ENCODE measurements around the gene SBF2.

The SBF2 gene

DNA sequence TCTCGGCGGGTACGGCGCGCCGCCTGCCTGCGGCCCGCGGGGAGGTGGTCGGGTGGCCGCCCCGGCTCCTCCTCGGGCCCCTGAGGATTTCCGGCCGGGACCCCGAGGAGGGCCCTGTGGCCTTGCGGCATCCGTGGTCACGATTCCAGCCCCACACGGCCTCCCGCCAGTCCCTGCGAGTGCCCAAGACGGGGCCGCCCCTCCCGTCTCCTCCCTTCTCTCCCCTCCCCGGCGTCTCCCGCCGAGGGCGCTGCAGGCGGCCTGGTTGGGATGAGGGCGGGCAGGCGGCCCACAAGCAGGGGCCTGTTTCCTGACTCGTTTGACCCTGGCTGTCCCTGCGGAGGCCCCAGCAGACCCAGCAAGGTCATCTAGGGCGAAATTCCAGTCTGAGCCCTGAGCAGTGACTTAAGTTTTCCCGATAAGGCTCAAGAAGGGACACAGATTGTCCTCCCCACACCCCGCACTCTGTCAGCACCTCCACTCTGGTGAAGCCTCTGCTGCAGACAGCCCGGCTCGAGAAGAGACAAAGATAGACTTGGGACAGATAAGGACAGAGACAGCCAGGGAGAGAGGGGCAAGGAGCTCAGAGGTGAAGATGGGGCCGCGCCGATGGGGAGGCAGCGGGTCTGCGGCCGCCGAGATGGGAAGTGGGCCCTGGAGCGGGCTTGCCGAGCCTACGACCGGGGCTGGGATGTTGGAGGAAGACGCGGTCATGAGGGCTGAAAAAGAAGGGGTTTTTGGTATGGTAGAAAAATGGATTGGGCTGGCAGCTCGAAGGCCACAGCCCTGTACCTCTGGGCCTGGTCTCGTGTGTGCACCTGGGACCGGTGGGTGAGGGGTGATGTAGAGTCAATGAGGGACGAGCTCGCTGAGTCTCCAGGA lies 535.1 kb downstream of the SBF2 start:
- Histone ChIP-seq H3K27me3 (ENCODE audit: insufficient read depth, poor library complexity, severe bottlenecking) (no peaks in the 10 kb centered on the region), H3K36me3 (ENCODE audit: low read depth) (no peaks in the 10 kb centered on the region), H3K9me3 (ENCODE audit: severe bottlenecking) (no peaks in the 10 kb centered on the region), H3K27ac (ENCODE audit: poor library complexity, severe bottlenecking) (peak overlapping the region; percentile 78), H3K4me3 (ENCODE audit: severe bottlenecking) (peak overlapping the region; percentile 55), H3K4me1 (ENCODE audit: insufficient read depth, poor library complexity, severe bottlenecking) (peaks cover 32% of the 10 kb centered on the region)
- DNase-seq (ENCODE audit: low spot score) (no peak), ATAC-seq (ENCODE audit: low read depth) (peak; percentile 45)
- TF ChIP-seq, protein P1, sequence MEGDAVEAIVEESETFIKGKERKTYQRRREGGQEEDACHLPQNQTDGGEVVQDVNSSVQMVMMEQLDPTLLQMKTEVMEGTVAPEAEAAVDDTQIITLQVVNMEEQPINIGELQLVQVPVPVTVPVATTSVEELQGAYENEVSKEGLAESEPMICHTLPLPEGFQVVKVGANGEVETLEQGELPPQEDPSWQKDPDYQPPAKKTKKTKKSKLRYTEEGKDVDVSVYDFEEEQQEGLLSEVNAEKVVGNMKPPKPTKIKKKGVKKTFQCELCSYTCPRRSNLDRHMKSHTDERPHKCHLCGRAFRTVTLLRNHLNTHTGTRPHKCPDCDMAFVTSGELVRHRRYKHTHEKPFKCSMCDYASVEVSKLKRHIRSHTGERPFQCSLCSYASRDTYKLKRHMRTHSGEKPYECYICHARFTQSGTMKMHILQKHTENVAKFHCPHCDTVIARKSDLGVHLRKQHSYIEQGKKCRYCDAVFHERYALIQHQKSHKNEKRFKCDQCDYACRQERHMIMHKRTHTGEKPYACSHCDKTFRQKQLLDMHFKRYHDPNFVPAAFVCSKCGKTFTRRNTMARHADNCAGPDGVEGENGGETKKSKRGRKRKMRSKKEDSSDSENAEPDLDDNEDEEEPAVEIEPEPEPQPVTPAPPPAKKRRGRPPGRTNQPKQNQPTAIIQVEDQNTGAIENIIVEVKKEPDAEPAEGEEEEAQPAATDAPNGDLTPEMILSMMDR (IDR thresholded peaks at IDR 0.05; ENCODE audit: poor library complexity, severe bottlenecking) = no peak

DNA sequence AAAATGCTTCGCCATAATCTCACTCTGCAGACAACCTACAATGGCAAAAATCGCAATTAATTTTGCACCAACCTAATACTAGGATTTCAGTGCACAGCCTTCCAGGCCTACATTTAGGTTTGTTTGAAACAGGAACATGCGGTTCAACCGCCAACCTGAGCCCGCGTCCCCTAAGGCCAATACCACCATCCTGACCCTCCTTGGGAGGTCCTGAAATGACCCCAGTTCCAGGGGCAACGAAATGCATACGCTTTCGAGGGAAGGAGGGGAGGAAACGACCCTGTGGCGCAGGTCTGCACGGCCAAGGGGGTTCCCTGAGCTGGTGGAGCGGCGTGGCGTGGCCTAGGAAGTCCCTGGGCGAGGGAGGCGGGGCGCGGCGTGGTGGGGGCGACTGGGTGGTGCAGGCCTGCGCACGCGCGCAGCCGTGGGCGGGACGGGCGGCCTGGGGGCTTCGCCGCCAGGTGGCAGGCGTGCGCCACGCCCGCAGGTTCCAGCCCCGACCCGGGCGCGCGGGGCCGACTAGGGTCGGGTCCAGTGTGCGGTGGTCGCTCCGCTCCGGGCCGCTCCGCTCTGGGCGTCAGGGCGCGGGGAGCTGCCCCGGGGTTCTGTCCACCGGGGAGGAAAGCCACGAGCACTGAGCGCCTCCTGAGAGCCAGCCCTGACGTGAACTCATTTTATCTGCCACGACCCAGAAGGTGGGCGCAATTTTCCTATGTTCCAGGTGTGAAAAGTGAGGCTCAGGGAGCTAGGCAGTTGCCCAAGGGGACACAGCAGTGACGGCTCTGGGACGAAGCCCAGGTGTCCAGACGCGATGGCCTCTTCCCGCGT lies 536.0 kb downstream of the SBF2 start:
- DNase-seq (ENCODE audit: low spot score) (peak; percentile 78), ATAC-seq (ENCODE audit: low read depth) (peak; percentile 33)
- Histone ChIP-seq H3K36me3 (ENCODE audit: low read depth) (no peaks in the 10 kb centered on the region), H3K9me3 (ENCODE audit: severe bottlenecking) (no peaks in the 10 kb centered on the region), H3K27ac (ENCODE audit: poor library complexity, severe bottlenecking) (peak overlapping the region; percentile 78), H3K4me1 (ENCODE audit: insufficient read depth, poor library complexity, severe bottlenecking) (peaks cover 41% of the 10 kb centered on the region), H3K4me3 (ENCODE audit: severe bottlenecking) (peak overlapping the region; percentile 55), H3K27me3 (ENCODE audit: insufficient read depth, poor library complexity, severe bottlenecking) (no peaks in the 10 kb centered on the region)
- TF ChIP-seq, protein P1 (IDR thresholded peaks at IDR 0.05; ENCODE audit: poor library complexity, severe bottlenecking) = peak; percentile 97

DNA sequence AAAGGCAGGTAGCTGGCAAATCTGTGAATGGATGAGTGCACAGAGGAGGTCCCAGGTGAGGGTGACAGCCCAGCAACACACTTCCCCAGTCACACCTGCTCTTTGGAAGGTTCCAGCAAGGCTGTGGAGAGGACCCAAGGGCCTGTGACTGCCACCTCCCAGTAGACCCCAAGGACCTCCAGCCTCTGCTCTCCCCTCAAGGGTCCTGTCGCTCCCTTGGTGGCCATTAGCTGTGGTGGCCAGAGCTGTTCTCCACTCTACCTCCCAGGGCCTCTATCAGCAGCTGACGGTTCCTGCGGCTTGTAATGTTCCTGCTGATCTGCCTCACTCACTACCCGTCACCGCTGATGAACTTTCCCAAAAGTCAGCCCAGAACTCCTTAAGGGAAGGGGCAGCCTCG lies 537.1 kb downstream of the SBF2 start:
- TF ChIP-seq, protein P1 (IDR thresholded peaks at IDR 0.05; ENCODE audit: poor library complexity, severe bottlenecking) = no peak
- H3K4me1 ChIP-seq (ENCODE audit: insufficient read depth, poor library complexity, severe bottlenecking) = peaks cover 48% of the 10 kb centered on the region
- H3K36me3 ChIP-seq (ENCODE audit: low read depth) = peaks cover 5% of the 10 kb centered on the region; the same call in 1 of the 2 replicates
- no peak overlapping the region for H3K4me3 ChIP-seq (ENCODE audit: severe bottlenecking)
- H3K9me3 ChIP-seq (ENCODE audit: severe bottlenecking) = no peaks in the 10 kb centered on the region
- no peak for DNase-seq (ENCODE audit: low spot score)
- no peaks in the 10 kb centered on the region for H3K27me3 ChIP-seq (ENCODE audit: insufficient read depth, poor library complexity, severe bottlenecking)
- no peak for ATAC-seq (ENCODE audit: low read depth)
- H3K27ac ChIP-seq (ENCODE audit: poor library complexity, severe bottlenecking) = peak overlapping the region; percentile 4

DNA sequence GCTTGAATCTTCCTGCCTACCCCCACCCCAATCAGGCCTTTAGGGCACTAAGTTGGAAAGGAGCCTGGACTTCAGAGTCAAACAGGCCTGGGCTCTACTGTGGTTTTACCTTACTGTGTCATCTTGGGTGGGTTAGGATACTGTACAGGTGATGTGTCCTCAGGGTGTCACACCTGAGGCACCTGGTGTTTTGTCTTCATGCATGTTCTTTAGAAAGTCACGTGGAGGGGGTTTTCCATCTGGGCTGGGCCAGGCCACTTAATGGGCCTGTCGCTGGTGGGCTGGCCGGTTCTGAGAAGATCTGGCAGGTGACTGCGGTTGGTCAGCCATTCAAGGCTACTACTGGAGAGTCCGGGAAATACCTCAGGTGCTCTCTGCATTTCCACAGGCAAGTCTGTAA lies 537.6 kb downstream of the SBF2 start:
- TF ChIP-seq, protein P1 (IDR thresholded peaks at IDR 0.05; ENCODE audit: poor library complexity, severe bottlenecking) = no peak
- DNase-seq (ENCODE audit: low spot score) = no peak
- Histone ChIP-seq H3K9me3 (ENCODE audit: severe bottlenecking) (no peaks in the 10 kb centered on the region), H3K27ac (ENCODE audit: poor library complexity, severe bottlenecking) (peak overlapping the region; percentile 4), H3K4me1 (ENCODE audit: insufficient read depth, poor library complexity, severe bottlenecking) (peaks cover 48% of the 10 kb centered on the region), H3K27me3 (ENCODE audit: insufficient read depth, poor library complexity, severe bottlenecking) (no peaks in the 10 kb centered on the region), H3K4me3 (ENCODE audit: severe bottlenecking) (no peak overlapping the region), H3K36me3 (ENCODE audit: low read depth) (peaks cover 5% of the 10 kb centered on the region; the same call in 1 of the 2 replicates)
- no peak for ATAC-seq (ENCODE audit: low read depth)
